Neural progenitor cell (in vitro differentiated cells): Measurements from ENCODE around the gene RPTOR.

Experiments used
- EZH2 ChIP-seq: fragments of 200-600 bp; sonication (generic); IDR thresholded peaks from 2 replicates; pipeline ENCODE4 v1.6.1; 2017; ENCODE audit warnings: antibody characterized with exemption, mild to moderate bottlenecking, moderate library complexity
- TF ChIP-seq, protein P1 (sequence below): fragments of 200-600 bp; sonication (generic); IDR thresholded peaks from 2 replicates; pipeline ENCODE4 v1.5.1; 2017; ENCODE audit warnings: antibody characterized with exemption, mild to moderate bottlenecking

DNA sequence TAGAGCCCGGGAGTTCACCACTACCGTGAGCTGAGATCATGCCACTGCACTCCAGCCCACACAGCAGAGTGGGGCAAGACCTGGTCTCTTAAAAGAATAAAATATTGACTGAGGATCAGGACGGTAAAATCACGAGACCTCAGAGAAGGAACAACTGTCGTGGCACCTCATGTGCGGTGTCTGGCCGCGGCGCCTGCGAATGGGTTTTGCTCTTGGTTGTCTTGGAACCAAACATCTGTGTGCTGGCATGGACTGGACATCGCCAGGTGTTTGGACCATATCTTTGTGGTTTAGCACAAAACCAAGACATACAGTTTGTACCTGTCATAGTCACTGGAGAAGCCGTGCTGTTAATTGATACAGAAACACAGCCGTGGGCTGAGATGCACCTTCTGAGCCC is 234.1 kb downstream of the RPTOR start:
- TF ChIP-seq, protein P1, sequence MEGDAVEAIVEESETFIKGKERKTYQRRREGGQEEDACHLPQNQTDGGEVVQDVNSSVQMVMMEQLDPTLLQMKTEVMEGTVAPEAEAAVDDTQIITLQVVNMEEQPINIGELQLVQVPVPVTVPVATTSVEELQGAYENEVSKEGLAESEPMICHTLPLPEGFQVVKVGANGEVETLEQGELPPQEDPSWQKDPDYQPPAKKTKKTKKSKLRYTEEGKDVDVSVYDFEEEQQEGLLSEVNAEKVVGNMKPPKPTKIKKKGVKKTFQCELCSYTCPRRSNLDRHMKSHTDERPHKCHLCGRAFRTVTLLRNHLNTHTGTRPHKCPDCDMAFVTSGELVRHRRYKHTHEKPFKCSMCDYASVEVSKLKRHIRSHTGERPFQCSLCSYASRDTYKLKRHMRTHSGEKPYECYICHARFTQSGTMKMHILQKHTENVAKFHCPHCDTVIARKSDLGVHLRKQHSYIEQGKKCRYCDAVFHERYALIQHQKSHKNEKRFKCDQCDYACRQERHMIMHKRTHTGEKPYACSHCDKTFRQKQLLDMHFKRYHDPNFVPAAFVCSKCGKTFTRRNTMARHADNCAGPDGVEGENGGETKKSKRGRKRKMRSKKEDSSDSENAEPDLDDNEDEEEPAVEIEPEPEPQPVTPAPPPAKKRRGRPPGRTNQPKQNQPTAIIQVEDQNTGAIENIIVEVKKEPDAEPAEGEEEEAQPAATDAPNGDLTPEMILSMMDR = no peak
- no peak for TF ChIP-seq EZH2
